ENCODE results near the gene IRAK2. TPM values are rescaled to one million over a fixed set of nuclear protein-coding genes. Genes with fewer than 3 reads are reported as not detected.
A peak's percentile ranks its signal among the peaks of the same experiment; 100 is the strongest.

Gene IRAK2
- total and polyA plus RNA-seq, 12 donors, result 2.1 to 8.7 (median 4.9) TPM

GRCh38 chr3:10277115-10277625 lies 112.5 kb downstream of the IRAK2 start:
- DNase-seq, result peak in 1 of 7 donors; percentile 11
- peaks cover 0 to 50% of the 10 kb centered on the region in 2 donors for H3K36me3 ChIP-seq (replicated peaks in 1 of 2)
- no peak overlapping the region for H3K27ac ChIP-seq
- WGBS, 4 donors, result 76 to 83% (median 76%) methylated on average over 3 of the region's 3 CpGs
- H3K27me3 ChIP-seq, result no peaks in the 10 kb centered on the region
- H3K4me3 ChIP-seq, result no peak overlapping the region
- H3K4me1 ChIP-seq (replicated peaks in 1 of 2), result peaks cover 2 to 15% of the 10 kb centered on the region in 2 donors
- no peak for TF ChIP-seq POLR2A (IDR thresholded peaks at IDR 0.05)
- TF ChIP-seq, protein P1, sequence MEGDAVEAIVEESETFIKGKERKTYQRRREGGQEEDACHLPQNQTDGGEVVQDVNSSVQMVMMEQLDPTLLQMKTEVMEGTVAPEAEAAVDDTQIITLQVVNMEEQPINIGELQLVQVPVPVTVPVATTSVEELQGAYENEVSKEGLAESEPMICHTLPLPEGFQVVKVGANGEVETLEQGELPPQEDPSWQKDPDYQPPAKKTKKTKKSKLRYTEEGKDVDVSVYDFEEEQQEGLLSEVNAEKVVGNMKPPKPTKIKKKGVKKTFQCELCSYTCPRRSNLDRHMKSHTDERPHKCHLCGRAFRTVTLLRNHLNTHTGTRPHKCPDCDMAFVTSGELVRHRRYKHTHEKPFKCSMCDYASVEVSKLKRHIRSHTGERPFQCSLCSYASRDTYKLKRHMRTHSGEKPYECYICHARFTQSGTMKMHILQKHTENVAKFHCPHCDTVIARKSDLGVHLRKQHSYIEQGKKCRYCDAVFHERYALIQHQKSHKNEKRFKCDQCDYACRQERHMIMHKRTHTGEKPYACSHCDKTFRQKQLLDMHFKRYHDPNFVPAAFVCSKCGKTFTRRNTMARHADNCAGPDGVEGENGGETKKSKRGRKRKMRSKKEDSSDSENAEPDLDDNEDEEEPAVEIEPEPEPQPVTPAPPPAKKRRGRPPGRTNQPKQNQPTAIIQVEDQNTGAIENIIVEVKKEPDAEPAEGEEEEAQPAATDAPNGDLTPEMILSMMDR (IDR thresholded peaks at IDR 0.05), result no peak
- H3K9me3 ChIP-seq (replicated peaks in 1 of 3), result no peaks in the 10 kb centered on the region
- intact Hi-C loops (cut with DNase I), result no loop called here

DNA sequence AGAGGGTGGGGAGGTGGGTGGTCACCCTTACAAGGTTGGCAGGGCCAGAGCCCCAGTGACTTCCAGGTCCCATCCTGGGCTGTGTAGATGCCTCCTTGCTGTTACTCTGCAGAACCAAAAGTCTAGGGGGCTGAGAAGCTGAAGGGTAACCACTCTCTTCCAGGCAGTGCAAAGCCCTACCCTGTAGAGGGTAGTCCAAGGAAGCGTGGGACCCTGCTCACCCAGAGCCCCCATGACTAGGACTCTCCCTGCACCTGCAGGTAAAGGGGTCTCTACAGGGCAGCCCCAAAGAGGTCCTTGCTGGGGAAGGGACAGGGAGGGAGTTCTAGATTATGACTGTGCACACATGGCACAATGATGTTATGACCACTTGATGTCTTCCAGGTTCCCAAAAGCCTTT lies 113.8 kb downstream of the IRAK2 start:
- H3K4me1 ChIP-seq (replicated peaks in 1 of 2), result peaks cover 2 to 8% of the 10 kb centered on the region in 2 donors
- no peak overlapping the region for H3K27ac ChIP-seq
- no peak overlapping the region for H3K4me3 ChIP-seq
- intact Hi-C loops (cut with DNase I), result no loop called here
- peaks cover 0 to 62% of the 10 kb centered on the region in 2 donors for H3K36me3 ChIP-seq (replicated peaks in 1 of 2)
- H3K9me3 ChIP-seq (replicated peaks in 1 of 3), result no peaks in the 10 kb centered on the region
- no peak for DNase-seq
- 92 to 100% (median 97%) methylated on average over 1 of the region's 1 CpG for WGBS, 4 donors
- no peaks in the 10 kb centered on the region for H3K27me3 ChIP-seq
- TF ChIP-seq, protein P1 (IDR thresholded peaks at IDR 0.05), result no peak
- no peak for TF ChIP-seq POLR2A (IDR thresholded peaks at IDR 0.05)

DNA sequence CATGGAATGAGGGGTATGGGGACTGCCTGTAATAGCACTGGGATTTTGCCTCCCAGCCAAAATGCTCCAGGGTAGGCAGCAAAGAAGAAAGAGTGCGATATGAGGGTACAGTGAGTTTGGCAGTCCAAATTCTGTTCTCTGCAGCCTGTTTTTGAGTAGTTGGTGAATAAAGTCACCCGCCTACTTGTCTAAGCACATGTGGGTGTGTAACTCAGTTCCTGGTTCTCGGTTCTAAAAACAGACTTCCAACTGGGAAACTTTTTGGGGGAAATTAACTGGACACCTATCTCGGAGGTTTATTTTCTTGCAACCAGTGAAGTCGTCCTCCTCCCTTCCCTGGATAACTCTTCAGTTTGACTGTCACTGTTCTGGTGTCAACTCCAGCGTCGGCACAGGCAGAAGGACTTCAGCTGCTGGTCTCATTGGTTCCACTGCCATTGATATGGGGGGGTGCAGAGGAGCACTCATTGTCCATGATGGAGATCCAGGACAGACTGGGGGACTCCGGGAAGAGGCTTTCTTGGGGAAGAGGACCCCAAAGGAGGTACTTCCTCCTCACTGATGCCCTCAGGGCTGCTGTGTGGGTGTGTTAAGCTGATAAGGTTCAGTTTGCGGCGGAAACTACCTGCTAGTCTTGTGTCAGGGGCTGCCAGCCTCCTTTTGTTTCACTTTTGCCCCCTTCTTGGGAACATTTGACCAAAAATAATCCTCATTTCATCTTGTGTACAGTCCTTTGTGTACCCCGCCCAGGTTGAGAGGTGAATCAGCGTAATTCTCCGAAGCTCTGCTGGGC lies 114.9 kb downstream of the IRAK2 start:
- no peak overlapping the region for H3K4me3 ChIP-seq
- H3K27me3 ChIP-seq, result no peaks in the 10 kb centered on the region
- intact Hi-C loops (cut with DNase I), result no loop called here
- no peaks in the 10 kb centered on the region for H3K9me3 ChIP-seq (replicated peaks in 1 of 3)
- WGBS, 4 donors, result 92 to 95% (median 93%) methylated on average over 12 to 13 of the region's 13 CpGs
- no peak overlapping the region for H3K27ac ChIP-seq
- no peaks in the 10 kb centered on the region for H3K4me1 ChIP-seq (replicated peaks in 1 of 2)
- TF ChIP-seq, protein P1 (IDR thresholded peaks at IDR 0.05), result no peak
- TF ChIP-seq POLR2A (IDR thresholded peaks at IDR 0.05), result no peak
- H3K36me3 ChIP-seq (replicated peaks in 1 of 2), result peaks cover 0 to 66% of the 10 kb centered on the region in 2 donors
- no peak for DNase-seq

GRCh38 chr3:10280177-10280529 lies 115.4 kb downstream of the IRAK2 start:
- DNase-seq, result peak in 1 of 7 donors; percentile 7
- TF ChIP-seq, protein P1 (IDR thresholded peaks at IDR 0.05), result no peak
- TF ChIP-seq POLR2A (IDR thresholded peaks at IDR 0.05), result no peak
- intact Hi-C loops (cut with DNase I), result no loop called here
- WGBS, 4 donors, result 78 to 81% (median 79%) methylated on average over 5 of the region's 5 CpGs
- peaks cover 0 to 67% of the 10 kb centered on the region in 2 donors for H3K36me3 ChIP-seq (replicated peaks in 1 of 2)
- H3K4me3 ChIP-seq, result no peak overlapping the region
- H3K9me3 ChIP-seq (replicated peaks in 1 of 3), result no peaks in the 10 kb centered on the region
- no peaks in the 10 kb centered on the region for H3K27me3 ChIP-seq
- no peaks in the 10 kb centered on the region for H3K4me1 ChIP-seq (replicated peaks in 1 of 2)
- H3K27ac ChIP-seq, result no peak overlapping the region
